Stimulated activated memory B cell treated with anti-CD40 and anti-IgM and Interleukin-4, amounts not matched to agents 10 μg/mL and 1 μg/mL and 100 μg/mL, for 72 hours (primary cell): ENCODE results near the gene NTMT1.
"Not testable (repeated sequence)": the region's sequence is repeated elsewhere in the genome, so short reads cannot be mapped to it uniquely, and the experiment has no call there.

Experiments
- ATAC-seq: fragments of 150-1000 bp; cut with Tn5 transposase; 2 replicates; pipeline ENCODE4 v1.10.0; 2021
- H3K27ac Mint-ChIP-seq: one replicate; pipeline ENCODE4 v1.8.0; 2022; ENCODE audit warnings: mild to moderate bottlenecking, mixed read lengths
- H3K27me3 Mint-ChIP-seq: one replicate; pipeline ENCODE4 v1.8.0; 2022; ENCODE audit warnings: mixed read lengths
- H3K36me3 Mint-ChIP-seq: one replicate; pipeline ENCODE4 v1.8.0; 2022; ENCODE audit warnings: mixed read lengths
- H3K4me1 Mint-ChIP-seq: one replicate; pipeline ENCODE4 v1.8.0; 2022; ENCODE audit warnings: mixed read lengths
- H3K4me3 Mint-ChIP-seq: one replicate; pipeline ENCODE4 v1.8.0; 2022; ENCODE audit warnings: mild to moderate bottlenecking, moderate library complexity, mixed read lengths
- H3K9me3 Mint-ChIP-seq: one replicate; pipeline ENCODE4 v1.8.0; 2022; ENCODE audit warnings: mixed read lengths

Gene NTMT1

DNA sequence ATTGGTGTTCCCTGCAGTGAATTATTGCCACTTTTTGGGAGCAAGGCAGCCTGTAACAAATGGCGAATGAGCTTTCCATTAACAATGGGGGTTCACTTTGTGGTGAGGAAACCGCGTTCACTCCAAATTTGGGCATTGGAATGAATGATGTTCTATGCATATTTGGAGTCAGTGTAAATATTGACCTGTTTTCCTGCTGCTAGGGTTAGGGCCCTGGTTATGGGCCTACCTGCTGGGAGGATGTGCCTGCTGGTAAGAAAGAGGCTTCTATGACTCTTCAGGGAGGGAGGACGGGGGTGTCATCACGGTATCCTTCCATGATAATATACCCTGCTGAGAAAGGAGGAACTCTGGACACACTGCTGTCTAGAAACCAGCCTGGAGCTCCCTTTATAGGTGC is 34.0 kb upstream of the NTMT1 start:
- no peak for ATAC-seq
- Mint-ChIP-seq H3K4me3 (no peak overlapping the region), H3K27me3 (peaks cover 95% of the 10 kb centered on the region), H3K27ac (no peak overlapping the region), H3K4me1 (peaks cover 20% of the 10 kb centered on the region), H3K36me3 (no peaks in the 10 kb centered on the region), H3K9me3 (no peaks in the 10 kb centered on the region)

DNA sequence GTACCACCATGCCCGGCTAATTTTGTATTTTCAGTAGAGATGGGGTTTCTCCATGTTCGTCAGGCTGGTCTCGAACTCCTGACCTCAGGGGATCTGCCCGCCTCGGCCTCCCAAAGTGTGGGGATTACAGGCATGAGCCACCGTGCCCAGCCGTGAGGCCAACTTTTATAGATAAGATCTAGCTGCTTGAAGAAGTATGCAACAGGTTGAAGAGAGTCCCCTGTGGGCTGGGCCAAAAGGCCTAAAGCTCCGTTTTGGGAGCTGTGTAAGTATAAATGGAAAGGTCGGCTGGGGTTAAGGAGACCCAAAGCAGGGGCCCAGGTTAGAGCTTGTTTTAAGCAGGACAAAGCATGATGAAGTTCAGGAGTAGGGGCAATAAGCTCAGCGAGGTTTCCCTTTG is 33.2 kb upstream of the NTMT1 start:
- H3K9me3 Mint-ChIP-seq, H3K36me3 Mint-ChIP-seq, ATAC-seq, H3K4me3 Mint-ChIP-seq, H3K27ac Mint-ChIP-seq: not testable (repeated sequence)
- Mint-ChIP-seq H3K27me3 (peaks cover 87% of the 10 kb centered on the region), H3K4me1 (peaks cover 20% of the 10 kb centered on the region)

DNA sequence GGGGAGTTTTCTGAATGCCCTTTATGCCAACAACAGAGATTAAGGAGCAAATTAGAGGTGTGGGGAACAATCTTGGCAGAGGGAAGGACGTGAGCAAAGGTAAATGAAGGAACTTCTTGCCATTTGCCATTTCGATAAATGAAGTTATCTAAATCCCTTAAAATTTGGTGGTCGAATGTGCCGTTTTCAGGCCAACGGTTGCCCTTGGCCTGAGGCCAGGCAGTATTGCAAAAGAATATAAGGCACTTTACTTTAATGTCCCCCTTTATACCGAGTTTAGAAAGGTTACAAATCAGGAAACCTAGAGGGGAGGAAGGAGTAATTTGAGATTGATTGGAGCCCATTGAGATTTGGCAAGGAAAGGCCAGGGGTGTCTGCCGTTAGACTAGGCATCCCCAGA is 31.3 kb upstream of the NTMT1 start:
- Mint-ChIP-seq H3K36me3 (no peaks in the 10 kb centered on the region), H3K27ac (no peak overlapping the region), H3K27me3 (peaks cover 84% of the 10 kb centered on the region), H3K4me1 (peaks cover 31% of the 10 kb centered on the region), H3K4me3 (no peak overlapping the region), H3K9me3 (no peaks in the 10 kb centered on the region)
- no peak for ATAC-seq

DNA sequence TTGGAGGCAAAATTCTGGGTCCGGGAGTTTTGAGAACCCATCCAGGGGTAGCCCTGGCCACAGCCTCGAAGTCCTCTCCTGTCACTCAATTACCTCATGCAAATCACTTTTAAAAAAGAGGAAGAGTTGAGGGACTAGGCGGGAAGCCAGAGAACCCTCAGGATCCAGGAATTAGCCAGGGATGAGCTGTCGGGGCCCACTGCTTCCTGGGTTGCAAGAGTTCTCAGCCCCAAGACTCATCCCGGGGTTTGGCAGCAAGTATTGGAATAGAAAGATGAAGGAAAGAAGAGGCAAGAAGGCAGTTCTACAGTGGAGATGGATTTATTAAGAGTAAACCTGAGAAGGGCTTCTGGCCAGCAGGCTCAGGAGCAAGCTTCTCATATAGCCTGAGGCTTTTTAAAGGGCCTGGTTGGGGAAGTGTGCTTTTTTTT is 30.6 kb upstream of the NTMT1 start:
- Mint-ChIP-seq H3K36me3 (no peaks in the 10 kb centered on the region), H3K9me3 (no peaks in the 10 kb centered on the region), H3K4me1 (peaks cover 31% of the 10 kb centered on the region), H3K27ac (peak overlapping the region; percentile 9), H3K27me3 (peaks cover 79% of the 10 kb centered on the region), H3K4me3 (no peak overlapping the region)
- ATAC-seq: no peak

DNA sequence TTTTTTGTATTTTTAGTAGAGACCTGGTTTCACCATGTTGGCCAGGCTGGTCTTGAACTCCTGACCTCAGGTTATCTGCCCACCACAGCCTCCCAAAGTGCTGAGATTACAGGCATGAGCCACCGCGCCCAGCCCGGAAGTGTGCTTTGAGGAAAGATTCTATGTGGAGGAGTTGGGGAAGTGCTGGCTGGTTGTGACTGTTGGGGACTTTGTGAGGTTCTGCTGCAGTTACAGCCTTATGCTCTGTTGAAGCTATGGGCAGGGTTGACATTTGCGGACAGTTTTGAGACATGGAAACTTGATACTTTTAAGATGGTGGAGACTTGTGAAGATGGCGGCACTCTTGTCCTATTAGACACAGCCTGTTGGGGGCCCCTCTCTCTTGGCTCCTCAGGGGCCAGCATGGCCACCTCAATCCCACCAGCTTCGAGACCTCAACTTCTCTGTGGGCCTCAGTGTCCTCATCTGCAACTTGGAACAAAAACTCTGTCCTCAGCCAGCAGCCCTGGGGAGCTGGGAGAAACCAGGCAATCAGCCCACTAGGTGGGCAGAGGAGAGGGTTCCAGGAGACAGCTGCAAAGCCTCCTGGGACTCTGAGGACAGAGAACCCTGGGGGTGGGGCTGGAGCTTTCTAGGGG is 29.9 kb upstream of the NTMT1 start:
- H3K27ac Mint-ChIP-seq: peak overlapping the region; percentile 9
- H3K9me3 Mint-ChIP-seq: no peaks in the 10 kb centered on the region
- H3K27me3 Mint-ChIP-seq: peaks cover 79% of the 10 kb centered on the region
- no peaks in the 10 kb centered on the region for H3K36me3 Mint-ChIP-seq
- no peak for ATAC-seq
- H3K4me1 Mint-ChIP-seq: peaks cover 31% of the 10 kb centered on the region
- no peak overlapping the region for H3K4me3 Mint-ChIP-seq

DNA sequence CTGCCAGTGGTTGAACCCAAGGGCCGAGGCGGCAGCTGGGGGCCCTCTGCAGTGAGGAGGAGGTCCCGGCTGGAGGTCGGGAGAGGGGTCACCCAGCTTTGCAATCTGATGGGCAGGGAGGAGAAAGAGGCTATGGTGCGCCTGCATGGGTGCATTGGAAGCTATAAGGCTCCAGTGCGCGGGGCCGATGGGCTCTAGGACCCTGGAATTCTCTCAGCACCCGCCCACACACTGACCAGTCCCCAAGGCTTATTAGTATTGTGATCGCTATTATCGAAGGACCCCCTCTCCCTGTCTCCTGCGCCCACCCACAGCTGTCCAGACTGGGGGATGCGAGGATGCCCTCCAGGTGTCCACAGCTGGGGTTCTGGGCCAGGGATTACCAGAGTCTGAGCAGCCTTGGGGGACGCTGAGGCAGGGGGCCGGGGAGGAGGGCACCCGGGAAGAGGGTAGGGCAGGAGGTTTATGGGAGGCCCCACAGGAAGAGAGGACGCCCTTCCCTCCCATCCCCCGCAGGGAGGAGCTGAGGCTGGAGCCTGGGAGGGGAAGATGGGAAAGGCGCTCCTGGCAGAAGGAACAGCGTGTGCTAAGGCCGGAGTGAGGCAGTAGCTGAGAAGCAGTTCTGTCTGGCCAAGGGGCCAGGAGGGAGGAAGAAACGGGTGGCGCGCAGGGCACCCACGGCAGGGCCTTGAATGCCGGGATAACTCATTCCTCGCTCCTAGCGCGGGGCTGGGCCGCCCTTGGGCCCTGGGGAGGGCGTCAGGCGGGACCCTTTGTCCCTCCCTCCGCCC is 29.2 kb upstream of the NTMT1 start:
- Mint-ChIP-seq H3K4me1 (peaks cover 31% of the 10 kb centered on the region), H3K36me3 (no peaks in the 10 kb centered on the region), H3K27me3 (peaks cover 82% of the 10 kb centered on the region), H3K9me3 (no peaks in the 10 kb centered on the region), H3K4me3 (no peak overlapping the region), H3K27ac (peak overlapping the region; percentile 9)
- peak; percentile 17 for ATAC-seq

DNA sequence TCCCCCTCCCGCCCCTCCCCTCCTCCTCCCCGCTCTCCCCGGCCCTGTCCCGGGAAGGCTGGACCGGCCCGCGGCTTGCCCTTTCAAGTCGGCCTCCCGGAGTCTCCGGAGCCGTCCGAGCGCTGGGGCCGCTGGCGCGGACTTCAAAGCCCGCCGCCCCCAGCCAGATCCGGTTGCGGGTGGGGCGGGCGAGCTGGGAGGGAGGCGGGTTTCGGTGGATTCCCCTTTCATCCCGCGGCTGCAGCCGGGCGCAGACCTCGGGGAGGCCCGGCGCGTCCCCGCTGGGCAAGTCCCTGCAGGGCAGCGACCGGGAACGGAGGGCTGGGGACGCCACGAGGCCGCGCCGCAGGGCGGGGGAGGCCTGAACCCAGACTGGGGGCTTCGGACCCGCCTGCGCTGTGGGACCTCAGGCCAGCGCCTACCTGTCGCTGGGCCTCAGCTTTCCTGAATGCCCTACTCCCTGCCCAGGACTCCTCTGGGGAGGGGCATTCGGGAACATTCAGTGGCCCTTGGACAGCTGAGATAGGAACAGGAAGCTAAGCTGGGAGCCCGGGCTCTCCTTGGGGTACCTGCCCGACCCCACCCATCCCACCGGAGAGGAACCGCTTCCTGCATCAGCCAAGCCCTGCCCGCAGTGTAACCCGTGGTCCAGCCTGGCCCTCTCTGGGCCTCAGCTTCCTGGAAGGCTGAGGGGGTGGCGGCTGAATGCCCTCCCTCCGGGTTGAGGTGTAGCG is 28.4 kb upstream of the NTMT1 start:
- H3K4me3 Mint-ChIP-seq: no peak overlapping the region
- no peak overlapping the region for H3K27ac Mint-ChIP-seq
- peak; percentile 35 for ATAC-seq
- H3K36me3 Mint-ChIP-seq: no peaks in the 10 kb centered on the region
- no peaks in the 10 kb centered on the region for H3K9me3 Mint-ChIP-seq
- peaks cover 82% of the 10 kb centered on the region for H3K27me3 Mint-ChIP-seq
- H3K4me1 Mint-ChIP-seq: peaks cover 36% of the 10 kb centered on the region

DNA sequence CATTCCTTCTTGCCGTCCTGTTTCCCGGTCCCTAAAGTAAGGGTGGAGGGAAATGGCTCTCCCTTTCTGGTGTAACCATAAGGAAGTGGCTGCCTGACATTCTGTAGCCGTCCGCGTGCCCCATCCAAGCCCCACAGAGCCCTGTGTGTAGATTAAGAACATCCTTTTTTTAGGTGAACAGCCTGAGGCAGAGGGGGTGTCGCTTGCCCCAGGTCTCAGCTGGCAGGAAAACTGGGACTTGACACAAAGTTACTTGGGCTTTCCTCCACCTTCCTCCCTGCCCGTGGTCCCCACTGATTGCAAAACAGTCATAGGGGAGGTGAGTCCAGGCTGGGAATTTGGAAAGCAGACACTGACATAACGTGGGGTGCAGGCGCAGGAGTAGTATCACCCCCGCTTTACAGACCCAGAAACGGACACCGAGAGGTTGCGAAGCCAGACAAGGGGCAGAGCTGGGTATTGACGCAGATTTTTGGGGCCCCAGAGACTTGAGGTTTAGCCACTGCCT is 27.8 kb upstream of the NTMT1 start:
- Mint-ChIP-seq H3K27me3 (peaks cover 82% of the 10 kb centered on the region), H3K4me1 (peaks cover 42% of the 10 kb centered on the region), H3K27ac (no peak overlapping the region), H3K36me3 (no peaks in the 10 kb centered on the region), H3K9me3 (no peaks in the 10 kb centered on the region), H3K4me3 (peak overlapping the region; percentile 6)
- ATAC-seq: no peak

DNA sequence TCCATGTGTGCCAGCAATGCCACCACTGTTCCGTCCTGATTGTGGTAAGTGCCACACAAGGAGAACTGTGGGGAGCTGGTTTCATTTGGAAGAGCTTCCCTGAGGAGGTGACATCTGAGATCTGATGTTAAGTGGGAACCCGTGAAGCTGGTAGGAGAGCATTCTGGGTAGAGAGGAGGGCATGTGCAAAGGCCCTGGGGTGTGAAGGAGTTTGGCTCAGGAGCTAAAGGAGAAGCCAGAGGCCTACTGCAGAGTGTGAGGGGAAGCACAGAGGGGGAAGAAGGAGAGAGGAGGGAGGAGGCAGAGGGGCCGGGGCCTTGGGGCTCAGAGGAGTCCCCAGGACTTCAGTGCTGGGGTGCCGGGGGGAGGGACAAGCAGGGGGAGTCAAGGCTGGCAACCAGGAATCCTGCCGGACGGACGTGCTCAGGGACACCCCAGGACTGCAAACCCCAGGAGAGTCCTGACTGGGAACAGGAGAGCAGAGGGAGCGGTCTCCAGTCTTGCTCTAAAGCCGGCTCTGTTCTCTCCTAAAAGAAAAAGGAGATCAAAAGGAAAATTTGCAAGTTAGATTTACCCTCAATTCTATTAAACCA is 24.8 kb upstream of the NTMT1 start:
- Mint-ChIP-seq H3K9me3 (no peaks in the 10 kb centered on the region), H3K36me3 (no peaks in the 10 kb centered on the region), H3K27ac (no peak overlapping the region), H3K27me3 (peaks cover 52% of the 10 kb centered on the region), H3K4me3 (no peak overlapping the region), H3K4me1 (peaks cover 34% of the 10 kb centered on the region)
- no peak for ATAC-seq

DNA sequence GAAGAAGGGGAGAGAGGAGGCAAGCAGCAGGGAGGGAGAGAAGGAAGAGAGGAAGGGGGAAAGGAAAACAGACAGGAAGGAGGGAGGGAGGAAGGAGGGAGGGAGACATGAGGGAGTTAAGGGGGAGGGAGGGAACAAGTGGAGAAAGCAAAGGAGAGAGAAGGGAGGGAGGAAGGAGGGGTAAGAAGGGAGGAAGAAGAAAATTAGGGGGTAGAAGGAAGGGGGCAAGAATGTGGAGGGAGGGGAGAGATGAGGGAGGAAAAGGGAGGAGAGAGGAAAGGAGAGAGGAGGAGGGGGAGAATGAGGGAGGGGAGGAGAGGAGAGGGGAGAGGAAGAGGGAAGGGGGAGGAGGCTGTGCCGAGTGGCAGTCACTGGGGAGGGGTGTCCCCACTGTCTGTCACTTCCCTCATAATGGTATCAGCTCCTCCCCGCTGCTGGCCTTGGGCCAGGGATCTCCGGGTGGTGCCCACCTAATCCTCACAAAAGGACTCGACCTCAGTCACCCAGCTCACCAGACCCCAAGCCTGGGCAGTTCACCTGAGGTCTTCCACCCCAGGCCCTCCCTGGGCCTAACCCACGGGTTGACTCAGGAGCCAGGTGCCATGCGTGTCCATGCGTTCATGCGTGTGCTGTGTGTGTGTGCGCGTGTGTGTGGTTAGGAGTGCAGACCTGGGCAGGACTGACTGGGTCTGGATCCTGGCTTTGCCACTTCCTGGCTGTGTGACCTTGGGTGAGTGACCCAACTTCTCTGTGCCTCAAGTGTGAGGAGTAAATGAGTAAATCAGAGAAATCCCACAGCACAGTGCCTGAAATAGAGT is 23.2 kb upstream of the NTMT1 start:
- peak; percentile 37 for ATAC-seq
- Mint-ChIP-seq H3K4me3 (no peak overlapping the region), H3K4me1 (peaks cover 39% of the 10 kb centered on the region), H3K36me3 (no peaks in the 10 kb centered on the region), H3K27ac (no peak overlapping the region), H3K27me3 (peaks cover 43% of the 10 kb centered on the region), H3K9me3 (no peaks in the 10 kb centered on the region)

DNA sequence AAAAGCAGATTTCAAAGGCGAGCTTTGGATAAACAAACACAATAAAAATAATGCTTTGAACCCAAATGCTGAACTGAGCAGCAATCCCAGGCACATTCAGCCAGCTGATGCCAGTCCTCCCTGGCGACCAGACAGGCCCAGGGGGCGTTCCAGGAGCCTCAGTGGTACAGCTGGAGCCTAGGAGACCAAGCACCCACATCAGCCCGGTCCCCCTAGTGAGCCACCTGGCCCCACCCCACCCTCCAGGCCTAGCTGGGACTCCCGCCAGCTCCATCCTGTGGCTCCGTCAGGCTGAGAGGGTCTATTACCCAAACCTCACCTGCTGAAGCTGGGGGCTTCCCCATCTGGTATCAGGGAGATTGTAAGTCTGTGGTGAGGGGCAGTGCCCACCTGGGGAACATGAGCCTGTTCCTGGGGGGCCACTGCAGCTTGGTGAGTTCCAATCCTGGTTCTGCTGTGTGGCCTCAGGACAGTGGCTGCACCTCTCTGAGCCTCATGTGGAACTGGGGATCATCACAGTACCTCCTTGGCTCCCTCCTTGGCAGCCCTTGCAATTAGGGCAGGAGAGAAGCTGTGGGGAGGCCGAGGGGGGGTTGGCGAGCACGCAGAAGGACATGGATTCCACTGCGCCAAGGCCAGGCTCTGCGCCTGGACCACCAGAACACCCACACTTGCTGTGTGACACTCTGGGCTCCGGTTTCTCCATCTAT is 21.8 kb upstream of the NTMT1 start:
- H3K9me3 Mint-ChIP-seq: no peaks in the 10 kb centered on the region
- ATAC-seq: no peak
- H3K27me3 Mint-ChIP-seq: peaks cover 29% of the 10 kb centered on the region
- no peak overlapping the region for H3K27ac Mint-ChIP-seq
- H3K4me1 Mint-ChIP-seq: peaks cover 37% of the 10 kb centered on the region
- H3K4me3 Mint-ChIP-seq: no peak overlapping the region
- H3K36me3 Mint-ChIP-seq: no peaks in the 10 kb centered on the region

DNA sequence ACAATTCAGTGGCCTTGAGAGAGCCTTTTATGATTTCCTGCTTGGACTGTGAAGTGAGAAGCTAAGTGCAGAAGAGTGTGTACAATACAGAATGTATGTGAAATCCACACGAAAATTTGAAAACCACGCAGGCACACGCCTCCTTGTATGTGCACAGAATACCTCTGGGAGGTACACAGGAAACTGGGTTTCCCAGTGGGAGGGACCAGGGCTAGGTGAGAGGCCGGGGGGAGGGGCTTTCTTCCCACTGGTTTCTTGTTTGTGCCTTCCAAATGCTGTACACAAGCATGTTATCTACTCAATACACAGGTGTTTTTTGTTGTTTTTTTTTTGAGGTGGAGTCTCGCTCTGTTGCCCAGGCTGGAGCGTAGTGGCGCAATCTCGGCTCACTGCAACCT is 21.2 kb upstream of the NTMT1 start:
- no peaks in the 10 kb centered on the region for H3K36me3 Mint-ChIP-seq
- ATAC-seq: no peak
- peaks cover 29% of the 10 kb centered on the region for H3K27me3 Mint-ChIP-seq
- H3K27ac Mint-ChIP-seq: no peak overlapping the region
- peaks cover 40% of the 10 kb centered on the region for H3K4me1 Mint-ChIP-seq
- H3K4me3 Mint-ChIP-seq: no peak overlapping the region
- H3K9me3 Mint-ChIP-seq: no peaks in the 10 kb centered on the region

DNA sequence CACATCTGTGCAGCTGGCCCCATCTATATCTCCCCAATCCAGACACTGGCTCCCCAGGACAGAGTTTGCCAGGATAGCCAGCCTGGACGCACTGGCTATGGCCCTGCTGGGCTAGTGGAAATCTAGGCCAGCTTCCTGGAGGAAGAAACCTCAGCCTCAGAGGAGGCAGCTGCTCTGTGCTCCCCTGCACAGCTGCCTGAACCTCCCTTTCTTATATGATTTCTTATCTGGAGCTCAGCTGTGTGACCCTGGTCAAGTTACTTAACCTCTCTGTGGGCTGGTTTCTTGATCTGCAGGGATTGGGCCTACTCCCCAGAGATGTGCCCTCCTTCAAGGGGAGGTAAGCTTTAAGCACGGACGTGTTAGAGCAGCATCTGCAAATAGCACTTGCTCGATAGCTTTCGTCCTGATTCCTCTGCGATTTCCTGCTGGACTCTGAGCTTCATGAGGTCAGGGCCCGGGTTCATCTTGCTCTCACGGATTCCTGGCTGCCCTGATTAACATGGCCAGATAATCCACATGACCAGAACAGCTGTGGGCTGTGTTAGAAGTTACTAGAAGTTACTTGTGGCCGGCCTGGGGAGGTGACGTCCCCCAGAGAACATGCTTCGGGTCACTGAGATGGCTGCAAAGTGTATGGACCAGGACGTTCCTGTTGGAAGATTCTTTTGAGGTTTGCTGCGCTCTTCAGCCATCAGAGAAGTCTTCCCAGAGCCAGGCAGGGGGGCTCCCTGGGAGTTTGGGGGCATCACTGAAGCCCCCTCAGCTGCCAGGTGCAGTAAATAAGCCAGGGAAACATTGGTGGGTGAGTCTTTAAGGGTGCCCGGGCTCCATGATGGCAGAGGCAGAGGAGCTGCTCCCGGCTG is 19.6 kb upstream of the NTMT1 start:
- Mint-ChIP-seq H3K4me3 (no peak overlapping the region), H3K9me3 (no peaks in the 10 kb centered on the region), H3K27ac (peak overlapping the region; percentile 40), H3K4me1 (peaks cover 53% of the 10 kb centered on the region), H3K36me3 (no peaks in the 10 kb centered on the region), H3K27me3 (peaks cover 16% of the 10 kb centered on the region)
- no peak for ATAC-seq
